Natural killer cell (primary cell): Measurements from ENCODE around the gene RFC4. TPM values are rescaled to one million over a fixed set of nuclear protein-coding genes. Genes with fewer than 3 reads are reported as not detected.
"Not testable (repeated sequence)": the region's sequence is repeated elsewhere in the genome, so short reads cannot be mapped to it uniquely, and the experiment has no call there.

Experiments used
- ATAC-seq, 3 donors: fragments of 150-1000 bp in 2 of 3; fragments of 200-7000 bp in 1 of 3; cut with Tn5 transposase; 1 replicate in 1 of 3; 2 replicates in 2 of 3; pipeline ENCODE4 v1.10.0; 2021; ENCODE audit warnings: mild to moderate bottlenecking in 2 of 3, moderate library complexity in 2 of 3
- DNase-seq, 2 donors: peaks; one replicate each; pipeline versions ENCODE4 v3.0.0 to v3.0.0-alpha.2; 2013 to 2021; ENCODE audit warnings: mixed read lengths in 1 of 2
- H3K27ac ChIP-seq: one replicate; pipeline ENCODE4 v1.5.1; 2013; ENCODE audit warnings: mild to moderate bottlenecking, low read length
- H3K27me3 ChIP-seq: one replicate; pipeline ENCODE4 v1.6.1; 2013; ENCODE audit warnings: low read length; ENCODE audit not compliant: control insufficient read depth, insufficient read depth
- H3K36me3 ChIP-seq: one replicate; pipeline ENCODE4 v1.6.1; 2013; ENCODE audit warnings: low read length; ENCODE audit not compliant: control insufficient read depth, insufficient read depth
- H3K4me1 ChIP-seq: one replicate; pipeline ENCODE4 v1.6.1; 2013; ENCODE audit warnings: low read length; ENCODE audit not compliant: control insufficient read depth, insufficient read depth
- H3K4me3 ChIP-seq: one replicate; pipeline ENCODE4 v1.5.1; 2013; ENCODE audit warnings: low read length
- H3K9me3 ChIP-seq: one replicate; pipeline ENCODE4 v1.6.1; 2013; ENCODE audit warnings: low read length; ENCODE audit not compliant: control insufficient read depth, insufficient read depth
- H3K27ac Mint-ChIP-seq, 2 donors: one replicate each; pipeline ENCODE4 v1.8.0; 2022; ENCODE audit warnings: mild to moderate bottlenecking in 2 of 2, mixed read lengths in 2 of 2, moderate library complexity in 1 of 2
- H3K27me3 Mint-ChIP-seq, 2 donors: one replicate each; pipeline ENCODE4 v1.8.0; 2022; ENCODE audit warnings: low read depth in 2 of 2, mixed read lengths in 2 of 2
- H3K36me3 Mint-ChIP-seq: one replicate; pipeline ENCODE4 v1.8.0; 2022; ENCODE audit warnings: mixed read lengths
- H3K4me1 Mint-ChIP-seq, 2 donors: one replicate each; pipeline ENCODE4 v1.8.0; 2022; ENCODE audit warnings: mixed read lengths in 2 of 2
- H3K4me3 Mint-ChIP-seq: one replicate; pipeline ENCODE4 v1.8.0; 2022; ENCODE audit warnings: mild to moderate bottlenecking, moderate library complexity, mixed read lengths
- H3K9me3 Mint-ChIP-seq, 2 donors: one replicate each; pipeline ENCODE4 v1.8.0; 2022; ENCODE audit warnings: mixed read lengths in 2 of 2
- CTCF ChIP-seq: fragments of 200-600 bp; IDR thresholded peaks from one replicate; pipeline ENCODE4 v1.8.0; 2022; ENCODE audit warnings: antibody characterized with exemption
- WGBS: methylation state at CpG from one replicate; pipeline ENCODE4 v1.1.7; 2013; ENCODE audit warnings: missing lambda C conversion rate; ENCODE audit not compliant: insufficient coverage; 5-methylcytosine and 5-hydroxymethylcytosine counted together
- intact Hi-C: fragments of 100-400 bp; cut with micrococcal nuclease; formaldehyde crosslinking; loops from one replicate; pipeline ENCODE4 v1.14.2; 2022
- total RNA-seq, 4 donors: library from RNA; stranded (reverse); fragments of 120-200 nt in 1 of 4; gene quantifications; one replicate each; pipeline versions ENCODE4 v1.2.3 to v1.2.4, GENCODE V29; 2013 to 2022

RFC4 gene
- total RNA-seq, 3 donors from 2014 or later (not counting 1 experiment from before 2014, with no cell fraction given), result 16.8 to 21.6 (median 17.3) TPM

GRCh38 chr3:186815435-186815834, 9.2 kb upstream of the RFC4 start:
- Mint-ChIP-seq H3K27me3 (peaks cover 0 to 8% of the 10 kb centered on the region in 2 donors), H3K27ac (no peak overlapping the region)
- WGBS, result 92% methylated on average over 1 of the region's 1 CpG

GRCh38 chr3:186814100-186814499, 7.8 kb upstream of the RFC4 start:
- Histone ChIP-seq H3K9me3 (no peaks in the 10 kb centered on the region), H3K27me3 (no peaks in the 10 kb centered on the region), H3K36me3 (no peaks in the 10 kb centered on the region), H3K4me1 (no peaks in the 10 kb centered on the region), H3K4me3 (no peak overlapping the region), H3K27ac (no peak overlapping the region)
- peaks cover 0 to 8% of the 10 kb centered on the region in 2 donors for H3K27me3 Mint-ChIP-seq
- H3K4me1 Mint-ChIP-seq, result no peaks in the 10 kb centered on the region
- no peaks in the 10 kb centered on the region for H3K9me3 Mint-ChIP-seq
- H3K4me3 Mint-ChIP-seq, result no peak overlapping the region
- no peak overlapping the region for H3K27ac Mint-ChIP-seq
- no peaks in the 10 kb centered on the region for H3K36me3 Mint-ChIP-seq
- no peak for DNase-seq
- ATAC-seq, result no peak
- no peak for TF ChIP-seq CTCF
- intact Hi-C loops, result no loop called here
- 100% methylated on average over 4 of the region's 4 CpGs for whole genome bisulfite sequencing

More at GRCh38 chr3:186815435-186815834, 9.2 kb upstream of the RFC4 start:
- Histone ChIP-seq H3K9me3 (no peaks in the 10 kb centered on the region), H3K27me3 (no peaks in the 10 kb centered on the region), H3K36me3 (no peaks in the 10 kb centered on the region), H3K4me1 (no peaks in the 10 kb centered on the region), H3K27ac (no peak overlapping the region), H3K4me3 (no peak overlapping the region)
- no peaks in the 10 kb centered on the region for H3K4me1 Mint-ChIP-seq
- no peak for TF ChIP-seq CTCF
- DNase-seq (no peak), ATAC-seq (no peak)
- intact Hi-C loops, result no loop called here
- H3K9me3 Mint-ChIP-seq, result no peaks in the 10 kb centered on the region
- no peaks in the 10 kb centered on the region for H3K36me3 Mint-ChIP-seq
- H3K4me3 Mint-ChIP-seq, result no peak overlapping the region

- H3K4me1 ChIP-seq, ATAC-seq, H3K27ac ChIP-seq, intact Hi-C loops, H3K36me3 ChIP-seq, H3K27ac Mint-ChIP-seq, H3K9me3 Mint-ChIP-seq, H3K9me3 ChIP-seq, H3K27me3 Mint-ChIP-seq, H3K36me3 Mint-ChIP-seq, H3K27me3 ChIP-seq, H3K4me1 Mint-ChIP-seq, DNase-seq, H3K4me3 Mint-ChIP-seq, H3K4me3 ChIP-seq: not testable (repeated sequence)
- WGBS, result 95% methylated on average over 9 of the region's 29 CpGs
These were observed 5.0 kb upstream of the RFC4 start for GRCh38 chr3:186811313-186811712.

- Histone ChIP-seq H3K9me3 (no peaks in the 10 kb centered on the region), H3K4me1 (peaks cover 14% of the 10 kb centered on the region), H3K36me3 (no peaks in the 10 kb centered on the region), H3K27me3 (no peaks in the 10 kb centered on the region), H3K4me3 (no peak overlapping the region), H3K27ac (no peak overlapping the region)
- Mint-ChIP-seq H3K4me3 (no peak overlapping the region), H3K27me3 (peaks cover 0 to 8% of the 10 kb centered on the region in 2 donors), H3K36me3 (no peaks in the 10 kb centered on the region), H3K4me1 (peaks cover 7 to 15% of the 10 kb centered on the region in 2 donors), H3K9me3 (no peaks in the 10 kb centered on the region), H3K27ac (no peak overlapping the region)
- intact Hi-C loops, result no loop called here
- DNase-seq (no peak), ATAC-seq (no peak)
- 88% methylated on average over 4 of the region's 5 CpGs for WGBS
- TF ChIP-seq CTCF, result no peak
These were observed 4.2 kb upstream of the RFC4 start for GRCh38 chr3:186810336-186810996.
